DND-41 (cell line): ENCODE results near the gene FKBP8.

ENCODE experiments used
- ATAC-seq: fragments of 200-7000 bp; cut with Tn5 transposase; 3 replicates; pipeline ENCODE4 v1.9.1; 2021; ENCODE audit warnings: low read depth; ENCODE audit not compliant: insufficient read depth
- DNase-seq: peaks from one replicate; pipeline ENCODE4 v3.0.0-alpha.2; 2020
- H2AFZ ChIP-seq: 2 replicates; pipeline ENCODE4 v1.6.0; 2012; ENCODE audit warnings: low read depth, low read length
- H3K27ac ChIP-seq: 2 replicates; pipeline ENCODE4 v1.5.1; 2012; ENCODE audit warnings: low read length, inconsistent platforms
- H3K27me3 ChIP-seq: fragments of 200-600 bp; sonication (generic); 2 replicates; pipeline ENCODE4 v1.6.0; 2012; ENCODE audit warnings: low read length, mild to moderate bottlenecking, inconsistent platforms; ENCODE audit not compliant: insufficient read depth, poor library complexity
- H3K36me3 ChIP-seq: 2 replicates; pipeline ENCODE4 v1.5.1; 2012; ENCODE audit warnings: low read length, inconsistent platforms; ENCODE audit not compliant: insufficient read depth
- H3K4me1 ChIP-seq: 2 replicates; pipeline ENCODE4 v1.5.1; 2012; ENCODE audit warnings: mild to moderate bottlenecking, low read length; ENCODE audit not compliant: insufficient read depth
- H3K4me2 ChIP-seq: 2 replicates; pipeline ENCODE4 v1.6.0; 2012; ENCODE audit warnings: mild to moderate bottlenecking, moderate library complexity, low read length, inconsistent platforms; ENCODE audit not compliant: insufficient read depth
- H3K4me3 ChIP-seq, 2 experiments: fragments of 200-600 bp in 1 of 2; shearing (Covaris generic) in 1 of 2; 2 replicates each; pipeline ENCODE4 v1.5.1; 2012 to 2016; ENCODE audit warnings: inconsistent platforms in 2 of 2, low read length in 2 of 2, mild to moderate bottlenecking in 2 of 2, low read depth in 1 of 2, moderate library complexity in 1 of 2
- H3K79me2 ChIP-seq: 2 replicates; pipeline ENCODE4 v1.6.0; 2012; ENCODE audit warnings: low read length, inconsistent platforms; ENCODE audit not compliant: insufficient read depth
- H3K9ac ChIP-seq: 2 replicates; pipeline ENCODE4 v1.6.0; 2012; ENCODE audit warnings: low read depth, mild to moderate bottlenecking, inconsistent platforms, low read length, moderate library complexity
- H3K9me3 ChIP-seq: 2 replicates; pipeline ENCODE4 v1.5.1; 2012; ENCODE audit warnings: low read length, moderate library complexity, mild to moderate bottlenecking, inconsistent platforms; ENCODE audit not compliant: insufficient read depth, severe bottlenecking
- H4K20me1 ChIP-seq: 2 replicates; pipeline ENCODE4 v1.6.0; 2012; ENCODE audit warnings: low read length; ENCODE audit not compliant: insufficient read depth
- CTCF ChIP-seq: IDR thresholded peaks from 2 replicates; pipeline ENCODE4 v1.5.1; 2012; ENCODE audit warnings: borderline replicate concordance, low read length, moderate library complexity, mild to moderate bottlenecking; ENCODE audit not compliant: poor library complexity, severe bottlenecking; ENCODE audit errors: extremely low read depth
- EZH2 ChIP-seq: IDR thresholded peaks from 3 replicates; pipeline ENCODE4 v1.6.1; 2012; ENCODE audit warnings: borderline replicate concordance, low read depth, mild to moderate bottlenecking, moderate library complexity, low read length, inconsistent platforms; ENCODE audit not compliant: severe bottlenecking

Gene FKBP8

GRCh38 chr19:18483119-18483890 lies 60.1 kb downstream of the FKBP8 start:
- H3K9me3 ChIP-seq: no peaks in the 10 kb centered on the region
- peak overlapping the region; percentile 9; the same call in 1 of the 2 replicates for H3K27ac ChIP-seq
- H3K4me3 ChIP-seq: no peak overlapping the region
- no peak overlapping the region for H2AFZ ChIP-seq
- H3K4me2 ChIP-seq: no peak overlapping the region
- no peak overlapping the region for H3K9ac ChIP-seq
- no peaks in the 10 kb centered on the region for H3K36me3 ChIP-seq
- no peaks in the 10 kb centered on the region; the same call in 1 of the 2 replicates for H3K4me1 ChIP-seq
- ATAC-seq (no peak), DNase-seq (no peak)
- peaks cover 87% of the 10 kb centered on the region for H3K79me2 ChIP-seq
- H3K27me3 ChIP-seq: no peaks in the 10 kb centered on the region
- TF ChIP-seq CTCF (no peak), EZH2 (no peak)
- H4K20me1 ChIP-seq: peaks cover 87% of the 10 kb centered on the region
